Tibial nerve (tissue), 4 donors: ENCODE measurements around the gene NBEAL2. TPM values are rescaled to one million over a fixed set of nuclear protein-coding genes. Genes with fewer than 3 reads are reported as not detected.

Experiments
- DNase-seq, 2 donors: peaks; one replicate each; pipeline ENCODE4 v3.0.0-alpha.2; 2019; ENCODE audit warnings: low spot score in 2 of 2
- H3K27ac ChIP-seq, 4 donors: fragments of 200-600 bp; sonication (generic) in 3 of 4; one replicate each; pipeline ENCODE4 v1.5.1; 2017 to 2019; ENCODE audit warnings: mild to moderate bottlenecking in 1 of 4
- H3K27me3 ChIP-seq, 2 donors: fragments of 200-600 bp; sonication (generic) in 1 of 2; one replicate each; pipeline versions ENCODE4 v1.5.1 to v1.6.0; 2017 to 2019
- H3K36me3 ChIP-seq, 3 donors: fragments of 200-600 bp; sonication (generic); one replicate each; pipeline ENCODE4 v1.5.1; 2018 to 2019
- H3K4me1 ChIP-seq, 4 donors: fragments of 200-600 bp; sonication (generic) in 3 of 4; one replicate each; pipeline ENCODE4 v1.5.1; 2017 to 2019
- H3K4me3 ChIP-seq, 4 donors: fragments of 200-600 bp; sonication (generic) in 3 of 4; one replicate each; pipeline ENCODE4 v1.5.1; 2017 to 2019; ENCODE audit warnings: mild to moderate bottlenecking in 1 of 4, moderate library complexity in 1 of 4
- H3K9me3 ChIP-seq, 4 donors: fragments of 200-600 bp; sonication (generic) in 3 of 4; one replicate each; pipeline ENCODE4 v1.5.1; 2017 to 2019
- CTCF ChIP-seq, 5 experiments: fragments of 200-600 bp in 3 of 5; fragments of 450-650 bp in 2 of 5; sonication (generic) in 3 of 5; IDR thresholded peaks; one replicate each; pipeline ENCODE4 v1.5.1; 2016 to 2019; ENCODE audit warnings: antibody characterized with exemption in 5 of 5, mild to moderate bottlenecking in 3 of 5, moderate library complexity in 2 of 5
- EP300 ChIP-seq, 2 donors: sonication (generic); formaldehyde crosslinking; IDR thresholded peaks; one replicate each; pipeline ENCODE4 v1.6.1; 2017; ENCODE audit warnings: antibody characterized with exemption in 2 of 2, mild to moderate bottlenecking in 1 of 2
- POLR2A ChIP-seq, 2 donors: fragments of 450-650 bp; IDR thresholded peaks; one replicate each; pipeline ENCODE4 v1.6.1; 2017; ENCODE audit warnings: antibody characterized with exemption in 2 of 2, mild to moderate bottlenecking in 2 of 2, moderate library complexity in 2 of 2
- WGBS, 2 donors: methylation state at CpG; one replicate each; pipeline ENCODE4 v1.1.5; 2018; 5-methylcytosine and 5-hydroxymethylcytosine counted together
- total RNA-seq, 4 donors: library from RNA; depleted of rRNA; stranded (reverse); fragments of >200 nt; gene quantifications; one replicate each; pipeline ENCODE4 v1.1.0, GENCODE V29; 2016

Gene NBEAL2
- total RNA-seq, 4 donors from 2014 or later, result 25.3 to 92.1 (median 26.6) TPM

GRCh38 chr3:46997453-46998091, 18.1 kb downstream of the NBEAL2 start:
- WGBS, 2 donors, result 80 to 90% methylated on average over 10 to 13 of the region's 13 CpGs
- Histone ChIP-seq H3K36me3 (peaks cover 0 to 96% (median 0%) of the 10 kb centered on the region in 3 donors), H3K27me3 (no peaks in the 10 kb centered on the region), H3K27ac (no peak overlapping the region), H3K9me3 (no peaks in the 10 kb centered on the region), H3K4me3 (no peak overlapping the region), H3K4me1 (no peaks in the 10 kb centered on the region)
- TF ChIP-seq POLR2A (IDR thresholded peaks at IDR 0.05) (no peak), EP300 (IDR thresholded peaks at IDR 0.05) (no peak), CTCF (IDR thresholded peaks at IDR 0.05) (no peak)
- no peak for DNase-seq

GRCh38 chr3:46998121-46998851, 18.8 kb downstream of the NBEAL2 start:
- peak; percentile 38 to 52 for DNase-seq
- H3K4me3 ChIP-seq, result no peak overlapping the region
- no peaks in the 10 kb centered on the region for H3K4me1 ChIP-seq
- 73 to 83% methylated on average over 16 to 23 of the region's 27 CpGs for WGBS, 2 donors
- H3K36me3 ChIP-seq, result peaks cover 0 to 96% (median 0%) of the 10 kb centered on the region in 3 donors
- H3K9me3 ChIP-seq, result no peaks in the 10 kb centered on the region
- no peak overlapping the region for H3K27ac ChIP-seq
- H3K27me3 ChIP-seq, result no peaks in the 10 kb centered on the region
- no peak for TF ChIP-seq EP300 (IDR thresholded peaks at IDR 0.05)
- peak; percentile 58 to 84 (median 73) for TF ChIP-seq CTCF (IDR thresholded peaks at IDR 0.05)
- no peak for TF ChIP-seq POLR2A (IDR thresholded peaks at IDR 0.05)

GRCh38 chr3:46998852-46999515, 19.5 kb downstream of the NBEAL2 start:
- 79 to 81% methylated on average over 14 to 22 of the region's 22 CpGs for WGBS, 2 donors
- H3K4me3 ChIP-seq, result no peak overlapping the region
- H3K27ac ChIP-seq, result no peak overlapping the region
- H3K36me3 ChIP-seq, result peaks cover 0 to 96% (median 0%) of the 10 kb centered on the region in 3 donors
- H3K27me3 ChIP-seq, result no peaks in the 10 kb centered on the region
- no peaks in the 10 kb centered on the region for H3K4me1 ChIP-seq
- no peak for DNase-seq
- TF ChIP-seq EP300 (IDR thresholded peaks at IDR 0.05), result no peak
- TF ChIP-seq CTCF (IDR thresholded peaks at IDR 0.05), result peak in 2 of 5 experiments; percentile 0 to 3
- no peaks in the 10 kb centered on the region for H3K9me3 ChIP-seq

GRCh38 chr3:46999516-47000197, 20.2 kb downstream of the NBEAL2 start:
- Histone ChIP-seq H3K27me3 (no peaks in the 10 kb centered on the region), H3K36me3 (peaks cover 0 to 96% (median 0%) of the 10 kb centered on the region in 3 donors), H3K27ac (no peak overlapping the region), H3K4me1 (no peaks in the 10 kb centered on the region), H3K9me3 (no peaks in the 10 kb centered on the region), H3K4me3 (no peak overlapping the region)
- TF ChIP-seq EP300 (IDR thresholded peaks at IDR 0.05), result no peak
- no peak for TF ChIP-seq CTCF (IDR thresholded peaks at IDR 0.05)
- TF ChIP-seq POLR2A (IDR thresholded peaks at IDR 0.05), result no peak
- DNase-seq, result no peak
- 90 to 95% methylated on average over 13 to 14 of the region's 14 CpGs for WGBS, 2 donors
